Thoracic aorta (tissue), 2 donors: ENCODE data around the gene CACNA1G. TPM values are rescaled to one million over a fixed set of nuclear protein-coding genes. Genes with fewer than 3 reads are reported as not detected.

Experiments
- ATAC-seq: fragments of 150-250 bp; one replicate; pipeline ENCODE4 v1.8.0; 2017; ENCODE audit warnings: low read depth; ENCODE audit not compliant: insufficient number of reproducible peaks, low FRiP score
- DNase-seq: peaks from one replicate; pipeline ENCODE4 v3.0.0-alpha.2; 2020; ENCODE audit warnings: low spot score
- H3K27ac ChIP-seq, 2 donors: fragments of 200-600 bp; sonication (generic); 1 replicate in 1 of 2; 2 replicates in 1 of 2; pipeline ENCODE4 v1.5.1; 2016; ENCODE audit warnings: mild to moderate bottlenecking in 2 of 2, moderate library complexity in 2 of 2
- H3K27me3 ChIP-seq: fragments of 200-600 bp; sonication (generic); replicated peaks from 2 replicates; pipeline ENCODE4 v1.6.0; 2016; ENCODE audit warnings: mild to moderate bottlenecking; ENCODE audit not compliant: insufficient read depth
- H3K36me3 ChIP-seq: fragments of 200-600 bp; sonication (generic); one replicate; pipeline ENCODE4 v1.5.1; 2016
- H3K4me1 ChIP-seq, 2 donors: fragments of 200-600 bp; sonication (generic); 1 replicate in 1 of 2; 2 replicates in 1 of 2; pipeline versions ENCODE4 v1.5.1 to v1.6.0; 2016; ENCODE audit warnings: low read depth in 2 of 2, mild to moderate bottlenecking in 1 of 2; ENCODE audit not compliant: control insufficient read depth in 1 of 2
- H3K4me3 ChIP-seq: fragments of 200-600 bp; sonication (generic); 2 replicates; pipeline ENCODE4 v1.5.1; 2016; ENCODE audit warnings: mild to moderate bottlenecking
- H3K9me3 ChIP-seq: fragments of 200-600 bp; sonication (generic); 2 replicates; pipeline ENCODE4 v1.5.1; 2016
- CTCF ChIP-seq: fragments of 200-600 bp; sonication (generic); IDR thresholded peaks from one replicate; pipeline ENCODE4 v1.5.1; 2019; ENCODE audit warnings: antibody characterized with exemption
- total RNA-seq, 2 donors: library from RNA; depleted of rRNA; stranded (reverse); fragments of >200 nt; gene quantifications; one replicate each; pipeline versions ENCODE4 v1.1.0 to v1.2.3, GENCODE V29; 2016

Gene CACNA1G
- total RNA-seq, 2 donors from 2014 or later = 0.27 to 2.3 TPM

GRCh38 chr17:50568659-50569058 is 8.1 kb downstream of the CACNA1G start:
- no peak for ATAC-seq
- no peak overlapping the region for H3K4me3 ChIP-seq
- no peak overlapping the region for H3K27ac ChIP-seq
- no peak for DNase-seq
- no peak for TF ChIP-seq CTCF
- H3K4me1 ChIP-seq = peaks cover 0 to 19% of the 10 kb centered on the region in 2 donors
- H3K36me3 ChIP-seq = no peaks in the 10 kb centered on the region
- H3K9me3 ChIP-seq = no peaks in the 10 kb centered on the region
- H3K27me3 ChIP-seq = no peaks in the 10 kb centered on the region

- DNase-seq (no peak), ATAC-seq (no peak)
- Histone ChIP-seq H3K9me3 (no peaks in the 10 kb centered on the region), H3K27ac (no peak overlapping the region), H3K36me3 (no peaks in the 10 kb centered on the region), H3K4me1 (peaks cover 0 to 12% of the 10 kb centered on the region in 2 donors), H3K4me3 (no peak overlapping the region), H3K27me3 (no peaks in the 10 kb centered on the region)
- TF ChIP-seq CTCF = no peak
Observed at GRCh38 chr17:50569592-50569991, 9.1 kb downstream of the CACNA1G start.

DNA sequence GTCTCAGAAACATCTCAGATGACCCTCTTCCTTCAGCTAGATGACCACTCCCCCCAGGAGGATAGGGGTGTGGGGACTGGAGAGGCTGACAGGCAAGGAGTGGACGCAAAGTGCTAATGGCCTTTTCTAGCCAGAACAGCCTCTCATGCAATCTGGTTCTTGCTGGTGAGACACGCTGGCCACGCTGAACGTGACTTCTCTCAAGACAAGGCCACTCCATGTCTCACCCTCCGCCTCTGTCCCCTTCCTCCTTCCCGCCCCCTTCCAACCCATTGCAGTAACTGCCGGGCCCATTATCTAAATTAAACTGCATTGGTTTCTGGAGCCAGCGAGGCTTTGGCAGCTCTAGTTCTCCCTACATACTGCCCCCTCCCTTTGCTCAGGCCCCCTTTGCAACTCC is 9.5 kb downstream of the CACNA1G start:
- H3K27ac ChIP-seq = no peak overlapping the region
- DNase-seq = no peak
- H3K4me1 ChIP-seq = peaks cover 0 to 7% of the 10 kb centered on the region in 2 donors
- TF ChIP-seq CTCF = no peak
- no peak for ATAC-seq
- no peaks in the 10 kb centered on the region for H3K9me3 ChIP-seq
- H3K27me3 ChIP-seq = no peaks in the 10 kb centered on the region
- H3K4me3 ChIP-seq = no peak overlapping the region
- no peaks in the 10 kb centered on the region for H3K36me3 ChIP-seq

GRCh38 chr17:50570528-50570927 is 10.0 kb downstream of the CACNA1G start:
- DNase-seq = no peak

GRCh38 chr17:50571681-50572080 is 11.2 kb downstream of the CACNA1G start:
- H3K36me3 ChIP-seq = no peaks in the 10 kb centered on the region
- no peaks in the 10 kb centered on the region for H3K4me1 ChIP-seq
- no peak overlapping the region for H3K4me3 ChIP-seq
- no peaks in the 10 kb centered on the region for H3K27me3 ChIP-seq
- no peak for TF ChIP-seq CTCF
- H3K9me3 ChIP-seq = no peaks in the 10 kb centered on the region
- no peak overlapping the region for H3K27ac ChIP-seq
- no peak for ATAC-seq
- DNase-seq = no peak

More at GRCh38 chr17:50570528-50570927, 10.0 kb downstream of the CACNA1G start:
- no peaks in the 10 kb centered on the region for H3K27me3 ChIP-seq
- H3K9me3 ChIP-seq = no peaks in the 10 kb centered on the region
- H3K4me3 ChIP-seq = no peak overlapping the region
- no peak for TF ChIP-seq CTCF
- no peak for ATAC-seq
- no peak overlapping the region for H3K27ac ChIP-seq
- peaks cover 0 to 3% of the 10 kb centered on the region in 2 donors for H3K4me1 ChIP-seq
- no peaks in the 10 kb centered on the region for H3K36me3 ChIP-seq
